IMR-90 (cell line): Measurements from ENCODE around the gene PLXNA1. TPM values are rescaled to one million over a fixed set of nuclear protein-coding genes. Genes with fewer than 3 reads are reported as not detected.

Experiments used
- ATAC-seq: fragments of 200-7000 bp; cut with Tn5 transposase; 2 replicates; pipeline ENCODE4 v1.9.1; 2020; ENCODE audit warnings: low read depth, mild to moderate bottlenecking, moderate library complexity
- BruUV-seq: library from RNA; stranded (reverse); fragments of 400-500 nt; replicated peaks from 2 replicates; lab custom pipeline; 2021; lab: Mats Ljungman, UMichigan
- CTCF ChIA-PET: fragments of 300-600 bp; formaldehyde crosslinking; extraction: SDS; loops from one replicate; lab custom pipeline; 2021; ENCODE audit warnings: antibody characterized with exemption; lab: Yijun Ruan, JAX
- POLR2A ChIA-PET: fragments of 300-600 bp; sonication (Branson Sonifier 250); formaldehyde crosslinking; loops from one replicate; lab custom pipeline; 2022; ENCODE audit warnings: antibody characterized with exemption; ENCODE audit not compliant: unreplicated experiment; lab: Charles Lee
- DNase-seq: peaks from one replicate; pipeline ENCODE4 v3.0.0; 2013
- H2AFZ ChIP-seq: replicated peaks from 2 replicates; pipeline ENCODE3; 2013; ENCODE audit warnings: low read length, mild to moderate bottlenecking; ENCODE audit not compliant: poor library complexity
- H2AK5ac ChIP-seq: 2 replicates; pipeline ENCODE4 v1.6.1; 2013; ENCODE audit warnings: low read depth, low read length, inconsistent platforms
- H2AK9ac ChIP-seq: replicated peaks from 2 replicates; pipeline ENCODE3; 2013; ENCODE audit warnings: mild to moderate bottlenecking, low read depth, low read length, moderate library complexity; ENCODE audit not compliant: poor library complexity
- H2BK120ac ChIP-seq: 2 replicates; pipeline ENCODE4 v1.6.1; 2013; ENCODE audit warnings: low read depth, low read length, inconsistent platforms
- H2BK15ac ChIP-seq: 3 replicates; pipeline ENCODE4 v1.6.1; 2013; ENCODE audit warnings: low read depth, low read length, inconsistent platforms
- H2BK20ac ChIP-seq: 2 replicates; pipeline ENCODE4 v1.6.1; 2013; ENCODE audit warnings: low read depth, mild to moderate bottlenecking, inconsistent platforms, low read length, moderate library complexity
- H2BK5ac ChIP-seq: 2 replicates; pipeline ENCODE4 v1.6.1; 2013; ENCODE audit warnings: mild to moderate bottlenecking, low read depth, low read length, inconsistent platforms; ENCODE audit not compliant: poor library complexity, severe bottlenecking
- H3K14ac ChIP-seq: replicated peaks from 2 replicates; pipeline ENCODE4 v1.6.1; 2013; ENCODE audit warnings: low read depth, low read length, inconsistent platforms
- H3K18ac ChIP-seq: 2 replicates; pipeline ENCODE4 v1.6.1; 2013; ENCODE audit warnings: low read depth, low read length, control low read depth
- H3K23ac ChIP-seq: 2 replicates; pipeline ENCODE4 v1.6.1; 2013; ENCODE audit warnings: low read depth, low read length, inconsistent platforms
- H3K27ac ChIP-seq: 2 replicates; pipeline ENCODE4 v1.5.1; 2013; ENCODE audit warnings: mild to moderate bottlenecking, control low read depth, low read length; ENCODE audit not compliant: insufficient read depth
- H3K27me3 ChIP-seq: 2 replicates; pipeline ENCODE4 v1.6.1; 2013; ENCODE audit warnings: low read length; ENCODE audit not compliant: control insufficient read depth, insufficient read depth
- H3K36me3 ChIP-seq: 2 replicates; pipeline ENCODE4 v1.6.1; 2013; ENCODE audit warnings: low read length, mixed read lengths; ENCODE audit not compliant: control insufficient read depth, insufficient read depth
- H3K4ac ChIP-seq: 2 replicates; pipeline ENCODE4 v1.6.1; 2013; ENCODE audit warnings: low read depth, low read length, inconsistent platforms
- H3K4me1 ChIP-seq: 2 replicates; pipeline ENCODE4 v1.6.1; 2013; ENCODE audit warnings: low read length, mixed read lengths; ENCODE audit not compliant: control insufficient read depth, insufficient read depth
- H3K4me2 ChIP-seq: 2 replicates; pipeline ENCODE4 v1.6.1; 2013; ENCODE audit warnings: low read depth, mild to moderate bottlenecking, control low read depth, low read length, moderate library complexity
- H3K4me3 ChIP-seq: 2 replicates; pipeline ENCODE4 v1.5.1; 2013; ENCODE audit warnings: low read depth, mild to moderate bottlenecking, control low read depth, low read length, moderate library complexity; ENCODE audit not compliant: insufficient read depth
- H3K56ac ChIP-seq: 2 replicates; pipeline ENCODE4 v1.6.1; 2013; ENCODE audit warnings: low read length, inconsistent platforms; ENCODE audit not compliant: insufficient read depth; ENCODE audit errors: extremely low read depth
- H3K79me1 ChIP-seq, 2 experiments: 2 replicates each; pipeline ENCODE4 v1.6.1; 2013; ENCODE audit warnings: low read length in 2 of 2, inconsistent platforms in 1 of 2, low read depth in 1 of 2
- H3K9ac ChIP-seq: 2 replicates; pipeline ENCODE4 v1.6.1; 2013; ENCODE audit warnings: low read depth, low read length, control low read depth
- H3K9me1 ChIP-seq: 2 replicates; pipeline ENCODE4 v1.6.1; 2013; ENCODE audit warnings: low read length, inconsistent platforms; ENCODE audit not compliant: insufficient read depth
- H3K9me3 ChIP-seq: 2 replicates; pipeline ENCODE4 v1.6.1; 2013; ENCODE audit warnings: low read length; ENCODE audit not compliant: control insufficient read depth, insufficient read depth
- H4K20me1 ChIP-seq: 2 replicates; pipeline ENCODE4 v1.6.1; 2013; ENCODE audit warnings: low read length, inconsistent platforms; ENCODE audit not compliant: insufficient read depth
- H4K5ac ChIP-seq: 2 replicates; pipeline ENCODE4 v1.6.1; 2013; ENCODE audit warnings: mild to moderate bottlenecking, low read depth, low read length, control low read depth
- H4K8ac ChIP-seq, 2 experiments: 2 replicates each; pipeline ENCODE4 v1.6.1; 2013; ENCODE audit warnings: low read depth in 2 of 2, low read length in 2 of 2, control low read depth in 1 of 2, inconsistent platforms in 1 of 2
- H4K91ac ChIP-seq: 2 replicates; pipeline ENCODE4 v1.6.1; 2013; ENCODE audit warnings: low read depth, low read length, inconsistent platforms; ENCODE audit not compliant: insufficient read depth
- BHLHE40 ChIP-seq: fragments of 150-350 bp; IDR thresholded peaks from 2 replicates; pipeline ENCODE4 v1.6.1; 2016; ENCODE audit warnings: mild to moderate bottlenecking, low read depth, low read length
- CEBPB ChIP-seq: IDR thresholded peaks from 2 replicates; pipeline ENCODE4 v1.6.1; 2012; ENCODE audit warnings: low read depth, low read length, improper control_type of control experiment
- MXI1 ChIP-seq: IDR thresholded peaks from 2 replicates; pipeline ENCODE4 v1.6.1; 2012; ENCODE audit warnings: low read depth, mild to moderate bottlenecking, low read length, moderate library complexity, borderline replicate concordance
- RAD21 ChIP-seq: IDR thresholded peaks from 2 replicates; pipeline ENCODE4 v1.6.1; 2012; ENCODE audit warnings: low read length, improper control_type of control experiment
- RFX5 ChIP-seq: IDR thresholded peaks from 2 replicates; pipeline ENCODE4 v1.8.0; 2012; ENCODE audit warnings: low read depth, mild to moderate bottlenecking, low read length, moderate library complexity
- WGBS, 2 experiments: methylation state at CpG; one replicate each; pipeline versions ENCODE4 v1.1.5 to v1.1.7; 2013; ENCODE audit warnings: missing lambda C conversion rate in 2 of 2; ENCODE audit not compliant: insufficient read length in 1 of 2; ENCODE audit errors: extremely low coverage in 2 of 2; 5-methylcytosine and 5-hydroxymethylcytosine counted together
- dilution Hi-C: fragments of 300-500 bp; cut with HindIII; formaldehyde crosslinking; loops from one replicate; pipeline ENCODE4 v1.14.3; 2018; ENCODE audit warnings: low sequenced_read_pairs; ENCODE audit not compliant: unreplicated experiment
- in situ Hi-C: fragments of 300-500 bp; cut with MboI; formaldehyde crosslinking; loops from 3 replicates; pipeline ENCODE4 v1.14.3; 2019; ENCODE audit warnings: low sequenced_read_pairs, inconsistent platforms, mixed read lengths
- intact Hi-C: fragments of 100-400 bp; cut with micrococcal nuclease; formaldehyde crosslinking; loops from 2 replicates; pipeline ENCODE4 v1.10.0; 2022
- polyA plus RNA-seq, 3 experiments: library from polyadenylated mRNA; depleted of rRNA; stranded (reverse); fragments of >200 nt; gene quantifications; 2 replicates each; pipeline ENCODE4 v1.2.3, GENCODE V29; 2012; ENCODE audit warnings: low replicate concordance in 1 of 3
- total RNA-seq: library from RNA; depleted of rRNA; stranded (reverse); fragments of >200 nt; gene quantifications from 2 replicates; pipeline ENCODE4 v1.2.3, GENCODE V29; 2012

PLXNA1 gene
- total and polyA plus RNA-seq, 2 of the 4 experiments (the other 2 are of a cell fraction), result 13.6 to 49.4 TPM

DNA sequence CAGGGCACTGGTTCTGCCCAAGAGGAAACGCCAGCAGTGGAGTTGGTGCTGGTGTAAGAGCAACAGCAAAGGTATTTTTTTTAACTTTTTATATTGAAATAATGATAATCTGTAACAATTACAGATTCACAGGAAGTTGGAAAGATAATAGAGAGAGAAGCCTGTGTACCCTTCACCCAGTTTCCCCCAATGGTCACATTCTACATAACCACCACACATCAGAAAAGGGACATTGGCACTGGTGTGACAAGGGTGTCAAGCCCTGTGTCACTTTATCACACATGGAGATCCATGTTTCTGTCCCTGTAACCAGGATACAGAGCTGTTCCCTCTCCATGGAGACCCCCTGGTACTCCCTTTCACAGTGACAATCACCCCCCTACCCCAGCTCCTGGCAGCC lies 9.1 kb upstream of the PLXNA1 start:
- Histone ChIP-seq H3K9me1 (peaks cover 5% of the 10 kb centered on the region), H4K91ac (no peak overlapping the region), H2AK9ac (no peak overlapping the region), H3K27ac (no peak overlapping the region), H3K18ac (no peak overlapping the region), H2AK5ac (no peak overlapping the region), H4K5ac (no peak overlapping the region), H2BK120ac (no peak overlapping the region), H3K4ac (no peak overlapping the region), H3K27me3 (no peaks in the 10 kb centered on the region; the same call in 1 of the 2 replicates), H4K20me1 (no peaks in the 10 kb centered on the region), H3K36me3 (no peaks in the 10 kb centered on the region), H3K23ac (no peak overlapping the region), H2AFZ (no peak overlapping the region), H2BK15ac (no peak overlapping the region), H3K4me1 (peaks cover 12% of the 10 kb centered on the region), H2BK20ac (no peak overlapping the region), H3K9me3 (peaks cover 9% of the 10 kb centered on the region), H3K56ac (no peak overlapping the region), H3K4me2 (no peak overlapping the region), H4K8ac (no peak overlapping the region), H3K79me1 (no peaks in the 10 kb centered on the region), H3K9ac (no peak overlapping the region), H3K4me3 (no peak overlapping the region), H3K14ac (no peak overlapping the region), H2BK5ac (no peak overlapping the region)
- POLR2A ChIA-PET, result no interaction called here
- CTCF ChIA-PET, result no interaction called here
- no TSS peak for BruUV-seq
- intact Hi-C loops, result no loop called here
- ATAC-seq (no peak), DNase-seq (no peak)
- in situ Hi-C loops, result no loop called here
- dilution Hi-C loops, result no loop called here
- WGBS, 2 experiments, result no CpG with 5 or more reads among the region's 1 CpG
- no peak for TF ChIP-seq MXI1
- TF ChIP-seq RAD21, result no peak
- no peak for TF ChIP-seq CEBPB
- no peak for TF ChIP-seq BHLHE40
- TF ChIP-seq RFX5, result no peak
